HG02798 (cell line): ENCODE measurements around the gene UGT2B28.
A peak's percentile ranks its signal among the peaks of the same experiment; 100 is the strongest.
"Not testable (repeated sequence)": the region's sequence is repeated elsewhere in the genome, so short reads cannot be mapped to it uniquely, and the experiment has no call there.

ENCODE experiments used
- ATAC-seq: cut with Tn5 transposase; IDR thresholded peaks from one replicate; pipeline ENCODE4 v1.9.1; 2021; ENCODE audit warnings: mild to moderate bottlenecking; ENCODE audit not compliant: unreplicated experiment, poor library complexity

UGT2B28 gene

GRCh38 chr4:69280081-69280480, at the start of gene UGT2B28:
TSS of gene UGT2B28 (plus strand) at chr4:69280475. CDS start at chr4:69280501, 26 bp downstream.
- ATAC-seq, result not testable (repeated sequence)

- no peak for ATAC-seq
Observed at GRCh38 chr4:69239092-69239491, 41.2 kb upstream of the UGT2B28 start.

GRCh38 chr4:69239557-69240168, 40.6 kb upstream of the UGT2B28 start:
- ATAC-seq, result no peak

- ATAC-seq, result not testable (repeated sequence)
Observed at GRCh38 chr4:69240787-69241186, 39.5 kb upstream of the UGT2B28 start.

GRCh38 chr4:69241746-69242145, 38.5 kb upstream of the UGT2B28 start:
- not testable (repeated sequence) for ATAC-seq

GRCh38 chr4:69242562-69243240, 37.6 kb upstream of the UGT2B28 start:
- ATAC-seq, result not testable (repeated sequence)

- ATAC-seq, result not testable (repeated sequence)
Observed at GRCh38 chr4:69250884-69251283, 29.4 kb upstream of the UGT2B28 start.

GRCh38 chr4:69253147-69253772, 27.0 kb upstream of the UGT2B28 start:
- ATAC-seq, result not testable (repeated sequence)

GRCh38 chr4:69268612-69269011, 11.7 kb upstream of the UGT2B28 start:
- ATAC-seq, result not testable (repeated sequence)

- ATAC-seq, result not testable (repeated sequence)
Observed at GRCh38 chr4:69296356-69296755, 16.1 kb downstream of the UGT2B28 start.

- ATAC-seq, result not testable (repeated sequence)
Observed at GRCh38 chr4:69308426-69309033, 28.3 kb downstream of the UGT2B28 start.

- not testable (repeated sequence) for ATAC-seq
Observed at GRCh38 chr4:69309549-69310076, 29.3 kb downstream of the UGT2B28 start.

GRCh38 chr4:69310262-69310661, 30.0 kb downstream of the UGT2B28 start:
- not testable (repeated sequence) for ATAC-seq

- peak; percentile 62 for ATAC-seq
Observed at GRCh38 chr4:69317669-69318298, 37.5 kb downstream of the UGT2B28 start.

GRCh38 chr4:69321153-69321729, 41.0 kb downstream of the UGT2B28 start:
- ATAC-seq, result no peak

GRCh38 chr4:69322055-69322454, 41.8 kb downstream of the UGT2B28 start:
- no peak for ATAC-seq

GRCh38 chr4:69323284-69323683, 43.0 kb downstream of the UGT2B28 start:
- ATAC-seq, result no peak

GRCh38 chr4:69330345-69331047, 50.2 kb downstream of the UGT2B28 start:
- ATAC-seq, result no peak

GRCh38 chr4:69331304-69331703, 51.0 kb downstream of the UGT2B28 start:
- ATAC-seq, result not testable (repeated sequence)
